NCI-H1694 (cell line): ENCODE results near the gene ITGB4.
"Not testable (repeated sequence)": the region's sequence is repeated elsewhere in the genome, so short reads cannot be mapped to it uniquely, and the experiment has no call there.

ENCODE experiments used
- DNase-seq: peaks from one replicate; lab custom pipeline; 2025; lab: John Stamatoyannopoulos, UW

Gene ITGB4

GRCh38 chr17:75752802-75753513, 31.7 kb downstream of the ITGB4 start:
- DNase-seq, result no peak

GRCh38 chr17:75753514-75754377, 32.5 kb downstream of the ITGB4 start:
- DNase-seq, result no peak

GRCh38 chr17:75754378-75755204, 33.3 kb downstream of the ITGB4 start:
- DNase-seq, result no peak

GRCh38 chr17:75755205-75755901, 34.1 kb downstream of the ITGB4 start:
- peak; percentile 84 for DNase-seq

- DNase-seq, result no peak
Observed at GRCh38 chr17:75755990-75756389, 34.7 kb downstream of the ITGB4 start.

GRCh38 chr17:75756451-75757085, 35.3 kb downstream of the ITGB4 start:
- DNase-seq, result no peak

GRCh38 chr17:75757086-75757681, 35.9 kb downstream of the ITGB4 start:
- no peak for DNase-seq

- DNase-seq, result no peak
Observed at GRCh38 chr17:75758131-75758905, 37.1 kb downstream of the ITGB4 start.

- DNase-seq, result no peak
Observed at GRCh38 chr17:75759457-75759856, 38.2 kb downstream of the ITGB4 start.

- DNase-seq, result not testable (repeated sequence)
Observed at GRCh38 chr17:75759978-75760640, 38.9 kb downstream of the ITGB4 start.

GRCh38 chr17:75762513-75763268, 41.4 kb downstream of the ITGB4 start:
- no peak for DNase-seq

- DNase-seq, result no peak
Observed at GRCh38 chr17:75763269-75763607, 42.0 kb downstream of the ITGB4 start.

GRCh38 chr17:75763613-75764416, 42.6 kb downstream of the ITGB4 start:
- no peak for DNase-seq

GRCh38 chr17:75764417-75764710, 43.1 kb downstream of the ITGB4 start:
- DNase-seq, result no peak

- no peak for DNase-seq
Observed at GRCh38 chr17:75764711-75765421, 43.6 kb downstream of the ITGB4 start, which contains the start of gene GALK1. GALK1 (minus strand) TSS chr17:75765192; CDS start chr17:75765136, 56 bp downstream.

- DNase-seq, result no peak
Observed at GRCh38 chr17:75765981-75766380, 44.7 kb downstream of the ITGB4 start.

- DNase-seq, result no peak
Observed at GRCh38 chr17:75767881-75768280, 46.6 kb downstream of the ITGB4 start.
